ENCODE results near the gene PRRT2.

DNA sequence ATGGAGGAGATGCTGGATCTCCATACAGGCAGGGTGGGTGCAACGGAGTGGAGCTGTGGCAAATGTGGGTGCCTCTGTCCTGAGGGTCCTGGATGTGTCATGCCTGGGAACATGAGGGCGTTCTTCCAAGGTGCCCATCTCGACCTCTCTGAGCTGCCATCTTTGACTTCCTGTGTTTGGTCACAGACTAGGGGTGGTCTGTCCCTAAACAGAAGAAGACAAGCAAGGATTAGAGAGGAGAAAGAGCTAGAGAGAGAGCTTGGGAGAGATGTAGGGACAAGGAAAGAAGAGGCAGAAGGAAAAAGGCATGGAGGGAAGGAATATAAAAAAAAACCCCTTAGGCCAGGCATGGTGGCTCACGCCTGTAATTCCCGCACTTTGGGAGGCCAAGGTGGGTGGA is 37.3 kb upstream of the PRRT2 start:
- TF ChIP-seq, protein P1, sequence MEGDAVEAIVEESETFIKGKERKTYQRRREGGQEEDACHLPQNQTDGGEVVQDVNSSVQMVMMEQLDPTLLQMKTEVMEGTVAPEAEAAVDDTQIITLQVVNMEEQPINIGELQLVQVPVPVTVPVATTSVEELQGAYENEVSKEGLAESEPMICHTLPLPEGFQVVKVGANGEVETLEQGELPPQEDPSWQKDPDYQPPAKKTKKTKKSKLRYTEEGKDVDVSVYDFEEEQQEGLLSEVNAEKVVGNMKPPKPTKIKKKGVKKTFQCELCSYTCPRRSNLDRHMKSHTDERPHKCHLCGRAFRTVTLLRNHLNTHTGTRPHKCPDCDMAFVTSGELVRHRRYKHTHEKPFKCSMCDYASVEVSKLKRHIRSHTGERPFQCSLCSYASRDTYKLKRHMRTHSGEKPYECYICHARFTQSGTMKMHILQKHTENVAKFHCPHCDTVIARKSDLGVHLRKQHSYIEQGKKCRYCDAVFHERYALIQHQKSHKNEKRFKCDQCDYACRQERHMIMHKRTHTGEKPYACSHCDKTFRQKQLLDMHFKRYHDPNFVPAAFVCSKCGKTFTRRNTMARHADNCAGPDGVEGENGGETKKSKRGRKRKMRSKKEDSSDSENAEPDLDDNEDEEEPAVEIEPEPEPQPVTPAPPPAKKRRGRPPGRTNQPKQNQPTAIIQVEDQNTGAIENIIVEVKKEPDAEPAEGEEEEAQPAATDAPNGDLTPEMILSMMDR (IDR thresholded peaks at IDR 0.05; ENCODE audit: insufficient read depth, low read length, poor library complexity, severe bottlenecking) = no peak
- TF ChIP-seq EZH2phosphoT487 (conservative IDR thresholded peaks at IDR 0.05; ENCODE audit: low read length) = no peak

All from SU-DHL-6 (cell line).